Measurements from ENCODE around the gene ELL. TPM values are rescaled to one million over a fixed set of nuclear protein-coding genes. Genes with fewer than 3 reads are reported as not detected.
A peak's percentile ranks its signal among the peaks of the same experiment; 100 is the strongest.

ELL gene
- total RNA-seq, 2 experiments from 2014 or later, result 46.2 to 46.8 TPM

DNA sequence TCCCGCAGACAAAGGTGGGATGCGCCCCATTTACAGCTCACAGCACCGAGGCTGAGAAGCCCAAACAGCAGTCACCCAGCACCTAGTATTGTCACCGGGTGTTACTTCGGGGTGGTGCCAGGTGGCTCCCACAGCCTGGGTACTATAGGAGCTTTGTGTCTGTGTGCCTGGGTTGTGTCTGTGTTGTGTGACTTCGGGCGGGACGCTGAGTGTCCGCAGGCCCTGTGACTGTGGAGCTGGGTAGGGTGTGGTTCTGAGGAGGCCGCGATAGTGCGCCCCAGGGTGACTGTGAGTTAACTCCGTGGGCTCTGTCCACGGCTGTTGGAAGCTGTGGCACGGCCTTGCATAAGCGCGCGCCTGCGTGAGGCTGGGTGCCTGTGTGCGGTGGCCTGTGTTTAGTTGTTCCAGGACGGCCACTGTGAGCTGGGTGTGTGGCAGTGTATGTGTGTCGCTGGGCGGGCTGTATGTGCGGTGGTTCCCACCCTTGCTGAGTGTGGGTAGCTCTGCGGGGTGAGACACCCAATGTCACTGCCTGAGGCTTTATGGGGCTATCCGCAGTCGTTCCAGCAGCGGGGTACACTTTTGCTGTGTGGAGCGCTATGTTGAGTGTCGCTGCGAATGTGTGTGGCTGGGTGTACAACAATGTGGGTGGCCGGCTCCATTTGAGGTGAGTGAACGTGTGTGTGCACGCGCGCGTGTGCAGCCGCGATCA is 103.2 kb downstream of the ELL start:
- H3K9me3 Mint-ChIP-seq, result no peaks in the 10 kb centered on the region
- H3K27me3 ChIP-seq (ENCODE audit: control insufficient read depth in 1 of 2, insufficient read depth in 2 of 2, low read length in 2 of 2), result peaks cover 11 to 30% of the 10 kb centered on the region in 2 experiments
- peaks cover 6% of the 10 kb centered on the region for H3K36me3 ChIP-seq (ENCODE audit: insufficient read depth, low read length)
- H3K4me1 ChIP-seq (ENCODE audit: insufficient read depth, low read length), result peaks cover 91% of the 10 kb centered on the region
- peak overlapping the region; percentile 18 to 41 for H3K27ac ChIP-seq (ENCODE audit: low read depth in 1 of 2, low read length in 2 of 2)
- no peaks in the 10 kb centered on the region for H3K9me3 ChIP-seq (ENCODE audit: control insufficient read depth in 1 of 2, insufficient read depth in 1 of 2, low read length in 2 of 2)
- H3K27me3 Mint-ChIP-seq, result peaks cover 42% of the 10 kb centered on the region
- ATAC-seq (ENCODE audit: poor library complexity) (peak; percentile 25), DNase-seq (peak in 5 of 14 experiments; percentile 27 to 83 (median 48))
- no peaks in the 10 kb centered on the region for H3K36me3 Mint-ChIP-seq (ENCODE audit: low read depth)
- CTCF ChIA-PET, result interaction anchor here (0.9 to 5.7 kb wide), 8 partner anchors 8 to 227 kb away, joined by 3 to 32 read pairs (median 6); partner anchors contain the start of gene LSM4
- TF ChIP-seq, protein P1, sequence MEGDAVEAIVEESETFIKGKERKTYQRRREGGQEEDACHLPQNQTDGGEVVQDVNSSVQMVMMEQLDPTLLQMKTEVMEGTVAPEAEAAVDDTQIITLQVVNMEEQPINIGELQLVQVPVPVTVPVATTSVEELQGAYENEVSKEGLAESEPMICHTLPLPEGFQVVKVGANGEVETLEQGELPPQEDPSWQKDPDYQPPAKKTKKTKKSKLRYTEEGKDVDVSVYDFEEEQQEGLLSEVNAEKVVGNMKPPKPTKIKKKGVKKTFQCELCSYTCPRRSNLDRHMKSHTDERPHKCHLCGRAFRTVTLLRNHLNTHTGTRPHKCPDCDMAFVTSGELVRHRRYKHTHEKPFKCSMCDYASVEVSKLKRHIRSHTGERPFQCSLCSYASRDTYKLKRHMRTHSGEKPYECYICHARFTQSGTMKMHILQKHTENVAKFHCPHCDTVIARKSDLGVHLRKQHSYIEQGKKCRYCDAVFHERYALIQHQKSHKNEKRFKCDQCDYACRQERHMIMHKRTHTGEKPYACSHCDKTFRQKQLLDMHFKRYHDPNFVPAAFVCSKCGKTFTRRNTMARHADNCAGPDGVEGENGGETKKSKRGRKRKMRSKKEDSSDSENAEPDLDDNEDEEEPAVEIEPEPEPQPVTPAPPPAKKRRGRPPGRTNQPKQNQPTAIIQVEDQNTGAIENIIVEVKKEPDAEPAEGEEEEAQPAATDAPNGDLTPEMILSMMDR (IDR thresholded peaks at IDR 0.05), result no peak
- H3K4me1 Mint-ChIP-seq (ENCODE audit: low read depth), result peaks cover 83% of the 10 kb centered on the region
- peak overlapping the region; percentile 54 for H3K4me3 ChIP-seq (ENCODE audit: low read length)
- intact Hi-C loops (cut with DNase I, micrococcal nuclease), result loop anchor here in 1 of 2 experiments (5.0 kb wide), 2 partner anchors 76 to 91 kb away; partner anchors contain the start of gene PGPEP1
- peak overlapping the region; percentile 81 for H3K27ac Mint-ChIP-seq
- H3K4me3 Mint-ChIP-seq, result peak overlapping the region; percentile 92
- POLR2A ChIA-PET, result interaction anchor here (0.7 to 9.0 kb wide), 14 partner anchors 10 to 226 kb away, joined by 3 to 97 read pairs (median 4); partner anchors contain the start of genes JUND, MPV17L2, REX1BD and UBA52

DNA sequence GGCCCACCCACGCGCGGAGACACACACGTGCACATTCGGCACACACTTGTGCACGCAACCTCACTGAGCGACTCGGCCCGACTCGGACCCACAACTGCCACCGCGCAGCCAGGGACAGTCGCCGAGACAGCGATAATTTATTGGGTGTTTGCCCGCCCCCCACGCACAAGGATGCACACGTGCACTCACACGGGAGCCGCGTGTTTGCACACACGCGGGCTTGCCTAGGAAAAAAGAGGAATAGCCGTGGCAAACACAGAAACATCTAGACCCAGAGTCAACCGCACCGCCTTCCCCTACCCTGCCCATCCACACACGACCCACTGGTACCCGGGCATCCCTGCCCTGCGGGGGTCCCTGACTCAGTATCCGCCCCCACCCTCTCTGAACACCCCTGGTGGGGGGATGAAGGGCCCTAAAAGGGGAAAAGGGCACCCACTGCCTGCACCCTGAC is 103.8 kb downstream of the ELL start:
- POLR2A ChIA-PET, result interaction anchor here (0.7 to 9.0 kb wide), 7 partner anchors 11 to 485 kb away, joined by 3 to 97 read pairs (median 4); partner anchors contain the start of genes CCDC124, JUND and MPV17L2
- H3K27me3 ChIP-seq (ENCODE audit: control insufficient read depth in 1 of 2, insufficient read depth in 2 of 2, low read length in 2 of 2), result peaks cover 11 to 30% of the 10 kb centered on the region in 2 experiments
- Mint-ChIP-seq H3K4me1 (ENCODE audit: low read depth) (peaks cover 77% of the 10 kb centered on the region), H3K4me3 (peak overlapping the region; percentile 92), H3K9me3 (no peaks in the 10 kb centered on the region), H3K27ac (peak overlapping the region; percentile 81), H3K27me3 (peaks cover 42% of the 10 kb centered on the region), H3K36me3 (ENCODE audit: low read depth) (no peaks in the 10 kb centered on the region)
- H3K27ac ChIP-seq (ENCODE audit: low read depth in 1 of 2, low read length in 2 of 2), result peak overlapping the region in 1 of 2 donors; percentile 41
- TF ChIP-seq, protein P1 (IDR thresholded peaks at IDR 0.05), result no peak
- CTCF ChIA-PET, result interaction anchor here (1.5 to 5.7 kb wide), 6 partner anchors 10 to 226 kb away, joined by 3 to 32 read pairs (median 9); no protein-coding TSS in a partner anchor
- H3K4me3 ChIP-seq (ENCODE audit: low read length), result peak overlapping the region; percentile 54
- H3K4me1 ChIP-seq (ENCODE audit: insufficient read depth, low read length), result peaks cover 85% of the 10 kb centered on the region
- peaks cover under 1% of the 10 kb centered on the region for H3K36me3 ChIP-seq (ENCODE audit: insufficient read depth, low read length)
- intact Hi-C loops (cut with DNase I, micrococcal nuclease), result loop anchor here in 1 of 2 experiments (5.0 kb wide), 2 partner anchors 76 to 91 kb away; partner anchors contain the start of gene PGPEP1
- DNase-seq, result peak in 2 of 14 experiments; percentile 58 to 65
- ATAC-seq (ENCODE audit: poor library complexity), result no peak
- no peaks in the 10 kb centered on the region for H3K9me3 ChIP-seq (ENCODE audit: control insufficient read depth in 1 of 2, insufficient read depth in 1 of 2, low read length in 2 of 2)

DNA sequence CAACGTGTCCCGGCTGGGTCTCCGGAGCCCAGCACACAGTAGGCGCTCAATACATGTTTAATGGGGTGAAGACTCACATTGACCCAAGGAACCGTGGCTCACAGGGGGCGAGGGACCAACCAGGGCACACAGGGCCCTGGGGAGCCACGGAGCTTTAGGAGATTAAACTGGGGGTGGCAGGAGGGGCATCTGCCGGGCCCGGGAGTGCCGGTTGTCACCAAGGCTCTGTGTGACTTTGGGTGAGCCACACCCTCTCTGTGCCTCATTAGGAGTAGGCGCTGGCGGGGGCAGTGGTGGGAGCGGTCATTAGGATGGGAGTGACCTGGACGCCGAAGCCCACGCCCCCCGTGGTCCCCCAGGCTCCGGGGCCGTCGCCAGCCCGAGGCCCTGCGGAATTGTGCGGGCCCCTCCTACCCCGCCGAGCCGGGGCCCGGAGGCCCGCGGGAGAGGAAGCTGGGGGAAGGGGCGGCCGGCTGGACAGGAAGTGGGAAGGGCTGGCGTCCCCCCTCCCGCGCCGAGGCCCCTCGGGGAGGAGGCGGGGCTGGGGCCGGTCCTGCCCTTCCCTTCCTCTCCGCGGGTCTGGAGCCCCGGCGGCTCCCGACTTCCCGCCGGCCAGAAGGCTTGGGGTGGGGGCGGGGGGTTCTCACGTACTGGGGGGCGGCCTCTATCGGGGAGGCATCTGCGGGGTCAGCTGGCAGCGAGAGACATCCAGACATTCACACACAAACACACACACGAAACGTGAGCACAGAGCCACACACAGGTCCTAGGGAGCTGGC is 104.4 kb downstream of the ELL start:
- H3K9me3 ChIP-seq (ENCODE audit: control insufficient read depth in 1 of 2, insufficient read depth in 1 of 2, low read length in 2 of 2), result no peaks in the 10 kb centered on the region
- CTCF ChIA-PET, result interaction anchor here (1.5 to 5.7 kb wide), 5 partner anchors 11 to 225 kb away, joined by 3 to 32 read pairs (median 4); no protein-coding TSS in a partner anchor

More for the DNA sequence above, 104.4 kb downstream of the ELL start:
- Mint-ChIP-seq H3K27ac (peak overlapping the region; percentile 81), H3K36me3 (ENCODE audit: low read depth) (no peaks in the 10 kb centered on the region), H3K4me1 (ENCODE audit: low read depth) (peaks cover 71% of the 10 kb centered on the region), H3K9me3 (no peaks in the 10 kb centered on the region), H3K27me3 (peaks cover 48% of the 10 kb centered on the region), H3K4me3 (peak overlapping the region; percentile 92)
- Histone ChIP-seq H3K27ac (ENCODE audit: low read depth in 1 of 2, low read length in 2 of 2) (peak overlapping the region in 1 of 2 donors; percentile 67), H3K36me3 (ENCODE audit: insufficient read depth, low read length) (no peaks in the 10 kb centered on the region), H3K27me3 (ENCODE audit: control insufficient read depth in 1 of 2, insufficient read depth in 2 of 2, low read length in 2 of 2) (peaks cover 11 to 30% of the 10 kb centered on the region in 2 experiments), H3K4me1 (ENCODE audit: insufficient read depth, low read length) (peaks cover 79% of the 10 kb centered on the region), H3K4me3 (ENCODE audit: low read length) (peak overlapping the region; percentile 54)
- ATAC-seq (ENCODE audit: poor library complexity) (no peak), DNase-seq (peak in 4 of 14 experiments; percentile 18 to 66 (median 60))
- POLR2A ChIA-PET, result interaction anchor here (0.6 to 9.0 kb wide), 9 partner anchors 11 to 786 kb away, joined by 3 to 97 read pairs (median 4); partner anchors contain the start of genes CCDC124, JUND, LSM4 and NR2C2AP
- TF ChIP-seq, protein P1 (IDR thresholded peaks at IDR 0.05), result no peak
- intact Hi-C loops (cut with DNase I, micrococcal nuclease), result loop anchor here in 1 of 2 experiments (5.0 kb wide), 2 partner anchors 75 to 90 kb away; partner anchors contain the start of gene PGPEP1

Data from CD4-positive, alpha-beta T cell (primary cell).